Measurements from ENCODE around the gene DSG1. TPM values are rescaled to one million over a fixed set of nuclear protein-coding genes. Genes with fewer than 3 reads are reported as not detected.

The DSG1 gene
- total RNA-seq, 2 experiments from 2014 or later: not detected

GRCh38 chr18:31354990-31355389 is 37.0 kb downstream of the DSG1 start:
- intact Hi-C loops (cut with DNase I, micrococcal nuclease): no loop called here
- H3K27me3 Mint-ChIP-seq: no peaks in the 10 kb centered on the region
- no peaks in the 10 kb centered on the region for H3K36me3 Mint-ChIP-seq (ENCODE audit: low read depth)
- no peak for DNase-seq
- peaks cover 2% of the 10 kb centered on the region for H3K9me3 Mint-ChIP-seq (ENCODE audit: low read depth)
- no peaks in the 10 kb centered on the region for H3K4me1 Mint-ChIP-seq
- H3K27ac Mint-ChIP-seq: no peak overlapping the region
- no peak for ATAC-seq
- CTCF ChIA-PET: no interaction called here
- POLR2A ChIA-PET: no interaction called here
- H3K4me3 Mint-ChIP-seq: no peak overlapping the region

- H3K4me1 Mint-ChIP-seq: no peaks in the 10 kb centered on the region
- intact Hi-C loops (cut with DNase I, micrococcal nuclease): no loop called here
- ChIA-PET POLR2A (no interaction called here), CTCF (no interaction called here)
- DNase-seq (no peak), ATAC-seq (no peak)
- H3K9me3 Mint-ChIP-seq (ENCODE audit: low read depth): peaks cover 2% of the 10 kb centered on the region
- H3K27ac Mint-ChIP-seq: no peak overlapping the region
- no peak overlapping the region for H3K4me3 Mint-ChIP-seq
- H3K27me3 Mint-ChIP-seq: no peaks in the 10 kb centered on the region
- H3K36me3 Mint-ChIP-seq (ENCODE audit: low read depth): no peaks in the 10 kb centered on the region
Measured at GRCh38 chr18:31356025-31356424, 38.1 kb downstream of the DSG1 start.

GRCh38 chr18:31364190-31364589 is 46.2 kb downstream of the DSG1 start:
- Mint-ChIP-seq H3K36me3 (ENCODE audit: low read depth) (no peaks in the 10 kb centered on the region), H3K4me1 (no peaks in the 10 kb centered on the region), H3K4me3 (no peak overlapping the region), H3K27ac (no peak overlapping the region), H3K27me3 (no peaks in the 10 kb centered on the region), H3K9me3 (ENCODE audit: low read depth) (no peaks in the 10 kb centered on the region)
- ChIA-PET POLR2A (no interaction called here), CTCF (interaction anchor here (0.6 kb wide), 1 partner anchor 37 kb away, joined by 3 read pairs; no protein-coding TSS in a partner anchor)
- ATAC-seq: no peak
- intact Hi-C loops (cut with DNase I, micrococcal nuclease): no loop called here
- no peak for DNase-seq

- DNase-seq (no peak), ATAC-seq (no peak)
- Mint-ChIP-seq H3K36me3 (ENCODE audit: low read depth) (no peaks in the 10 kb centered on the region), H3K9me3 (ENCODE audit: low read depth) (no peaks in the 10 kb centered on the region), H3K4me1 (no peaks in the 10 kb centered on the region), H3K27me3 (no peaks in the 10 kb centered on the region), H3K4me3 (no peak overlapping the region), H3K27ac (no peak overlapping the region)
- POLR2A ChIA-PET: no interaction called here
- CTCF ChIA-PET: no interaction called here
- intact Hi-C loops (cut with DNase I, micrococcal nuclease): no loop called here
Measured at GRCh38 chr18:31369478-31369877, 51.5 kb downstream of the DSG1 start.

GRCh38 chr18:31371989-31372388 is 54.0 kb downstream of the DSG1 start:
- no peak for ATAC-seq
- no peaks in the 10 kb centered on the region for H3K27me3 Mint-ChIP-seq
- no peaks in the 10 kb centered on the region for H3K4me1 Mint-ChIP-seq
- POLR2A ChIA-PET: no interaction called here
- DNase-seq: no peak
- H3K9me3 Mint-ChIP-seq (ENCODE audit: low read depth): no peaks in the 10 kb centered on the region
- H3K36me3 Mint-ChIP-seq (ENCODE audit: low read depth): no peaks in the 10 kb centered on the region
- intact Hi-C loops (cut with DNase I, micrococcal nuclease): no loop called here
- CTCF ChIA-PET: no interaction called here
- H3K4me3 Mint-ChIP-seq: no peak overlapping the region
- H3K27ac Mint-ChIP-seq: no peak overlapping the region

- Mint-ChIP-seq H3K27me3 (no peaks in the 10 kb centered on the region), H3K36me3 (ENCODE audit: low read depth) (no peaks in the 10 kb centered on the region), H3K9me3 (ENCODE audit: low read depth) (no peaks in the 10 kb centered on the region), H3K4me1 (no peaks in the 10 kb centered on the region), H3K4me3 (no peak overlapping the region), H3K27ac (no peak overlapping the region)
- ATAC-seq (no peak), DNase-seq (no peak)
- POLR2A ChIA-PET: no interaction called here
- CTCF ChIA-PET: no interaction called here
- intact Hi-C loops (cut with DNase I, micrococcal nuclease): no loop called here
Measured at GRCh38 chr18:31373641-31374040, 55.7 kb downstream of the DSG1 start.

GRCh38 chr18:31376477-31376876 is 58.5 kb downstream of the DSG1 start, which contains the start of gene DSG4:
TSS of gene DSG4 (plus strand) at chr18:31376777. CDS start at chr18:31376912, 135 bp downstream.
- no peaks in the 10 kb centered on the region for H3K9me3 Mint-ChIP-seq (ENCODE audit: low read depth)
- CTCF ChIA-PET: no interaction called here

GRCh38 chr18:31380912-31381311 is 63.0 kb downstream of the DSG1 start:
- no peak overlapping the region for H3K27ac Mint-ChIP-seq
- ChIA-PET POLR2A (no interaction called here), CTCF (no interaction called here)
- no peak for ATAC-seq
- no peaks in the 10 kb centered on the region for H3K36me3 Mint-ChIP-seq (ENCODE audit: low read depth)
- no peak for DNase-seq
- H3K4me1 Mint-ChIP-seq: no peaks in the 10 kb centered on the region
- intact Hi-C loops (cut with DNase I, micrococcal nuclease): loop anchor here in 1 of 2 experiments (10.0 kb wide), 1 partner anchor 56 kb away; no protein-coding TSS in a partner anchor
- no peaks in the 10 kb centered on the region for H3K9me3 Mint-ChIP-seq (ENCODE audit: low read depth)
- no peak overlapping the region for H3K4me3 Mint-ChIP-seq
- no peaks in the 10 kb centered on the region for H3K27me3 Mint-ChIP-seq

More at GRCh38 chr18:31376477-31376876, 58.5 kb downstream of the DSG1 start, which contains the start of gene DSG4:
- Mint-ChIP-seq H3K27me3 (no peaks in the 10 kb centered on the region), H3K4me1 (no peaks in the 10 kb centered on the region), H3K4me3 (no peak within 1 kb of the TSS), H3K27ac (no peak within 1 kb of the TSS), H3K36me3 (ENCODE audit: low read depth) (no peaks in the 10 kb centered on the region)
- no peak for DNase-seq
- POLR2A ChIA-PET: no interaction called here
- intact Hi-C loops (cut with DNase I, micrococcal nuclease): no loop called here
- ATAC-seq: no peak

- POLR2A ChIA-PET: no interaction called here
- H3K4me1 Mint-ChIP-seq: no peaks in the 10 kb centered on the region
- no peak for ATAC-seq
- no peaks in the 10 kb centered on the region for H3K9me3 Mint-ChIP-seq (ENCODE audit: low read depth)
- H3K4me3 Mint-ChIP-seq: no peak overlapping the region
- no peaks in the 10 kb centered on the region for H3K27me3 Mint-ChIP-seq
- H3K36me3 Mint-ChIP-seq (ENCODE audit: low read depth): no peaks in the 10 kb centered on the region
- no peak overlapping the region for H3K27ac Mint-ChIP-seq
- DNase-seq: no peak
- CTCF ChIA-PET: no interaction called here
- intact Hi-C loops (cut with DNase I, micrococcal nuclease): loop anchor here in 1 of 2 experiments (10.0 kb wide), 1 partner anchor 57 kb away; no protein-coding TSS in a partner anchor
Measured at GRCh38 chr18:31382107-31382506, 64.1 kb downstream of the DSG1 start.

- no peak overlapping the region for H3K4me3 Mint-ChIP-seq
- no peak overlapping the region for H3K27ac Mint-ChIP-seq
- no peaks in the 10 kb centered on the region for H3K27me3 Mint-ChIP-seq
- ATAC-seq (no peak), DNase-seq (no peak)
- CTCF ChIA-PET: no interaction called here
- intact Hi-C loops (cut with DNase I, micrococcal nuclease): loop anchor here in 1 of 2 experiments (10.0 kb wide), 1 partner anchor 62 kb away; no protein-coding TSS in a partner anchor
- no peaks in the 10 kb centered on the region for H3K36me3 Mint-ChIP-seq (ENCODE audit: low read depth)
- H3K9me3 Mint-ChIP-seq (ENCODE audit: low read depth): no peaks in the 10 kb centered on the region
- no peaks in the 10 kb centered on the region for H3K4me1 Mint-ChIP-seq
- POLR2A ChIA-PET: no interaction called here
Measured at GRCh38 chr18:31386741-31387140, 68.8 kb downstream of the DSG1 start.

GRCh38 chr18:31393286-31393685 is 75.3 kb downstream of the DSG1 start:
- intact Hi-C loops (cut with DNase I, micrococcal nuclease): no loop called here
- ATAC-seq (no peak), DNase-seq (no peak)
- Mint-ChIP-seq H3K4me1 (no peaks in the 10 kb centered on the region), H3K4me3 (no peak overlapping the region), H3K9me3 (ENCODE audit: low read depth) (no peaks in the 10 kb centered on the region), H3K27ac (no peak overlapping the region), H3K36me3 (ENCODE audit: low read depth) (no peaks in the 10 kb centered on the region), H3K27me3 (no peaks in the 10 kb centered on the region)
- CTCF ChIA-PET: interaction anchor here (1.4 kb wide), 1 partner anchor 11 kb away, joined by 4 read pairs; no protein-coding TSS in a partner anchor
- POLR2A ChIA-PET: no interaction called here

GRCh38 chr18:31396796-31397612 is 79.0 kb downstream of the DSG1 start:
- H3K4me1 Mint-ChIP-seq: no peaks in the 10 kb centered on the region
- no peaks in the 10 kb centered on the region for H3K27me3 Mint-ChIP-seq
- H3K27ac Mint-ChIP-seq: no peak overlapping the region
- ATAC-seq (no peak), DNase-seq (no peak)
- H3K4me3 Mint-ChIP-seq: no peak overlapping the region
- H3K9me3 Mint-ChIP-seq (ENCODE audit: low read depth): no peaks in the 10 kb centered on the region
- POLR2A ChIA-PET: no interaction called here
- CTCF ChIA-PET: interaction anchor here (0.6 kb wide), 1 partner anchor 276 kb away, joined by 3 read pairs; no protein-coding TSS in a partner anchor
- no peaks in the 10 kb centered on the region for H3K36me3 Mint-ChIP-seq (ENCODE audit: low read depth)
- intact Hi-C loops (cut with DNase I, micrococcal nuclease): no loop called here

Measured in activated CD4-positive, alpha-beta T cell treated with anti-CD3 and anti-CD28 coated beads for 36 hours (primary cell).